ENCODE data around the gene ARAP3.
A peak's percentile ranks its signal among the peaks of the same experiment; 100 is the strongest.

The ARAP3 gene

DNA sequence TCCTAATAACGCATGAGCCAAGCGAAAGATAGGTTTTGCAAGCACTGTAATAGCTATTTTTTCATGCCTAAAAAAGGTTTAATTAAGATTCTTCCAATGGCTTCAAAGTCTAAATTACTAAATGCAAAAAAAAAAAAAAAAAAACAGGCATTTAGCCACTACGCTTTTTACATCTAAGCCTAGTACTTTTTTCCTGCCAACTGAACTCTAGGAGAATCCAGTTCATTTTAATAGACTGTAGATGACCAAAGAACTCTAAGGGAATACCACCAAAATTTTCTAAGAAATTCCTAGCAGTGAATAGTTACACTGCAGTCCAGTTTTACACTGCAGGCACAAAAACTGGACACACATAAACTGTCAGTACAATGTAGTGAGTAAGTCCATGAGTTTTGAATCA is 73.0 kb downstream of the ARAP3 start:
- DNase-seq = no peak

DNA sequence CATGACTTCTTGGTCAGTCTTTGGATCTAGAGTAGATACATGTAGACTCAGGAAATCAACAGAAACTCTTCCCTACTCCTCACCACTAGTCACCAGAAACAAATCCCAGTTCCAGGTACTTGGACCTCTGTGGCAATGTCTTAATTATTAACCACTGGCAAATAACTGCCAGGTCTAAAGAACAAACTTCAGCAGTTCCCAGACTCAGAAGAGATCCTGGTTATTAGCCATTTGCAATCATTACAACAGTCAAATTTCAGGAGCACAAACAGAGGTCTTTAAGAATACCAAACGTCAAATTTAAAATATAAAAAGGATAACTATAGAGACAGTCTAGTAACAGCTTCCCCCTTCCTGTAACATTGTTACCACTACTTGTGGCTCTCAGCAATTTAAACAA is 73.5 kb downstream of the ARAP3 start:
- no peak for DNase-seq

DNA sequence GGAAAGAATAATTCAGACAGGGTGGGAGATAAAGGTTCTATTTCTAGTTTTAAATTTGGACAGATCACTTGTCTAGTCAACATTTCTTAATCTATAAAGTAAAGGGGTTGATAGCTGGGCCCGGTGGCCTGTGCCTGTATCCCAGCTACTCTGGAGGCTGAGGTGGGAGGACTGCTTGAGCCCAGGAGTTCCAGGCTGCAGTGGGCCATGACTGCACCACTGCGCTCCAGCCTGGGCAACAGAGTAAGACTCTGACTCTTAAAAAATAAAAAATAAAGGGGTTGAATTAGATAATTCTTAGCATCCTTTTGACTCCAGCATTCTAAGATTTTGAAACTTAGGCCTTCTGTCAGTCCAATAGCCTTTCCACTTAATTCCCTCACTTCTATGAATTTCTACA is 74.0 kb downstream of the ARAP3 start:
- no peak for DNase-seq

DNA sequence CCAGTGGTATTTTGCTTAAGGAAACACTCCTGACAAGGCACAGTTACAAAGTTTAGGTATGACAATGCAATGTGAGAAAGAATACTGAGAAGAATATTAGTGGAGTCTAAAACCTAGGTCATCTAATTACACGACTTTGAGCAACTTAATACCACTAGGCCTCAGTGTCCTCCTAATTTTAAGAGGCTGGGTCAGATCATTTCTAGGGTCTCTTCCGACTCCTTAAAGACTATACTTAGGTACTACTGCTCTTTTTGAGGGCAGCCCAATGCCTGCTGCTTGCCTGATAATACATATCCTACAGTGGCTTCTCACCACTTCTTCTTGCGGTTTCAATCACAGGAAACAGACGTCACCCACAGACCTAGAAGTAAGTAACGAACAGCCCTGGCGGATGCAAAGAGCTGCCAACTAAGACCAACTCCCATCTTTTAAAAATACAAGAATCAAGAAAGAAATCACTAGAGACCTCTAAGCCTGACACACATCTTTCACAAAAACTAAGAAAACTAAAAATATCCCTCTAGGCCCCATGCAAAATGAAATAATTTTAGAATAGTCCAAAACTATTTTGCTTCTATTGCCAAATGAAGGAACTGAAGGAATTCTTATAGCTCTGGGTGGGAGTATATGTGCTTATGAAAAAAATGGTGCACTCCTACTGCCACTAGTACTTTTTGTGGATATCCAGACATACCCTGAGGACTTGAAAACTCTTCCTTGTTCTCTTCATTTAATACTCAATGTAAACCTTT is 76.3 kb downstream of the ARAP3 start:
- DNase-seq = peak; percentile 91

GRCh38 chr5:141603923-141604717 is 77.9 kb downstream of the ARAP3 start:
- peak; percentile 56 for DNase-seq
